Trophoblast cell (in vitro differentiated cells and primary cell): ENCODE measurements around the gene CYSTM1.

ENCODE experiments used
- DNase-seq, 2 donors: peaks; one replicate each; pipeline ENCODE4 v3.0.0-alpha.2; 2016
- H2AFZ ChIP-seq: 2 replicates; pipeline ENCODE4 v1.6.1; 2013; ENCODE audit warnings: low read length, moderate library complexity, mild to moderate bottlenecking; ENCODE audit not compliant: insufficient read depth, poor library complexity
- H2AK5ac ChIP-seq: 2 replicates; pipeline ENCODE4 v1.6.1; 2013; ENCODE audit warnings: mild to moderate bottlenecking, low read length
- H2BK120ac ChIP-seq: 2 replicates; pipeline ENCODE4 v1.6.1; 2013; ENCODE audit warnings: low read length, mild to moderate bottlenecking, moderate library complexity; ENCODE audit not compliant: insufficient read depth, poor library complexity
- H2BK12ac ChIP-seq: 2 replicates; pipeline ENCODE4 v1.6.1; 2013; ENCODE audit warnings: mild to moderate bottlenecking, low read length, moderate library complexity
- H2BK5ac ChIP-seq: 2 replicates; pipeline ENCODE4 v1.6.1; 2013; ENCODE audit warnings: low read length, low read depth, moderate library complexity, mild to moderate bottlenecking; ENCODE audit not compliant: poor library complexity
- H3K14ac ChIP-seq: 2 replicates; pipeline ENCODE4 v1.6.1; 2013; ENCODE audit warnings: mild to moderate bottlenecking, low read length
- H3K18ac ChIP-seq: 2 replicates; pipeline ENCODE4 v1.6.1; 2013; ENCODE audit warnings: mild to moderate bottlenecking, low read length
- H3K23ac ChIP-seq: 2 replicates; pipeline ENCODE4 v1.6.1; 2013; ENCODE audit warnings: low read length
- H3K27ac ChIP-seq: 2 replicates; pipeline ENCODE4 v1.5.1; 2013; ENCODE audit warnings: low read depth, mild to moderate bottlenecking, inconsistent platforms, low read length, moderate library complexity
- H3K27me3 ChIP-seq: 2 replicates; pipeline ENCODE4 v1.6.1; 2013; ENCODE audit warnings: inconsistent platforms, mild to moderate bottlenecking, low read length, moderate library complexity; ENCODE audit not compliant: insufficient read depth
- H3K36me3 ChIP-seq, 2 experiments: 1 replicate in 1 of 2; 2 replicates in 1 of 2; pipeline ENCODE4 v1.6.1; 2013; ENCODE audit warnings: low read length in 2 of 2, mild to moderate bottlenecking in 2 of 2, moderate library complexity in 1 of 2; ENCODE audit not compliant: insufficient read depth in 2 of 2, control insufficient read depth in 1 of 2
- H3K4ac ChIP-seq: 2 replicates; pipeline ENCODE4 v1.6.1; 2013; ENCODE audit warnings: low read depth, mild to moderate bottlenecking, low read length, moderate library complexity
- H3K4me1 ChIP-seq, 2 experiments: 1 replicate in 1 of 2; 2 replicates in 1 of 2; pipeline ENCODE4 v1.6.1; 2013; ENCODE audit warnings: low read length in 2 of 2, mild to moderate bottlenecking in 2 of 2, moderate library complexity in 1 of 2; ENCODE audit not compliant: insufficient read depth in 2 of 2, control insufficient read depth in 1 of 2
- H3K4me2 ChIP-seq: 2 replicates; pipeline ENCODE4 v1.6.1; 2013; ENCODE audit warnings: inconsistent platforms, mild to moderate bottlenecking, low read length, moderate library complexity
- H3K4me3 ChIP-seq: 2 replicates; pipeline ENCODE4 v1.5.1; 2013; ENCODE audit warnings: mild to moderate bottlenecking, low read depth, low read length, inconsistent platforms
- H3K79me1 ChIP-seq: one replicate; pipeline ENCODE4 v1.6.1; 2013; ENCODE audit warnings: low read length
- H3K79me2 ChIP-seq: 2 replicates; pipeline ENCODE4 v1.6.1; 2013; ENCODE audit warnings: low read length, mild to moderate bottlenecking; ENCODE audit not compliant: control insufficient read depth, insufficient read depth, poor library complexity
- H3K9ac ChIP-seq: 2 replicates; pipeline ENCODE4 v1.6.1; 2013; ENCODE audit warnings: mild to moderate bottlenecking, low read length
- H3K9me3 ChIP-seq: 2 replicates; pipeline ENCODE4 v1.6.1; 2013; ENCODE audit warnings: low read depth, mild to moderate bottlenecking, control low read depth, inconsistent platforms, low read length; ENCODE audit not compliant: insufficient read depth
- H4K12ac ChIP-seq: 2 replicates; pipeline ENCODE4 v1.6.1; 2013; ENCODE audit warnings: low read depth, mild to moderate bottlenecking, low read length, moderate library complexity
- H4K8ac ChIP-seq: 2 replicates; pipeline ENCODE4 v1.6.1; 2013; ENCODE audit warnings: low read depth, mild to moderate bottlenecking, low read length, moderate library complexity
- H4K91ac ChIP-seq: one replicate; pipeline ENCODE4 v1.6.1; 2013; ENCODE audit warnings: low read depth, mild to moderate bottlenecking, low read length, moderate library complexity
- WGBS: extraction: QIAGEN DNeasy Blood & Tissue Kit; methylation state at CpG from one replicate; pipeline ENCODE4 v1.1.7; 2013; ENCODE audit warnings: missing lambda C conversion rate; ENCODE audit not compliant: insufficient read length, insufficient coverage; ENCODE audit errors: extremely low coverage; 5-methylcytosine and 5-hydroxymethylcytosine counted together

Gene CYSTM1

GRCh38 chr5:140225396-140225795 lies 50.4 kb downstream of the CYSTM1 start:
- DNase-seq = no peak
- no peak overlapping the region for H4K12ac ChIP-seq
- H3K4me2 ChIP-seq = no peak overlapping the region
- no peaks in the 10 kb centered on the region for H3K9me3 ChIP-seq
- H2AK5ac ChIP-seq = no peak overlapping the region
- no peak overlapping the region for H3K14ac ChIP-seq
- no peak overlapping the region for H4K91ac ChIP-seq
- H3K27ac ChIP-seq = no peak overlapping the region
- no peak overlapping the region for H3K4me3 ChIP-seq
- H3K79me2 ChIP-seq = no peaks in the 10 kb centered on the region
- no peak overlapping the region for H2AFZ ChIP-seq
- no peak overlapping the region for H3K23ac ChIP-seq
- no peak overlapping the region for H4K8ac ChIP-seq
- H3K27me3 ChIP-seq = no peaks in the 10 kb centered on the region
- H3K79me1 ChIP-seq = no peaks in the 10 kb centered on the region
- no peaks in the 10 kb centered on the region for H3K36me3 ChIP-seq
- no peak overlapping the region for H3K18ac ChIP-seq
- H3K4ac ChIP-seq = no peak overlapping the region
- no CpG with 5 or more reads among the region's 3 CpGs for WGBS
- H2BK12ac ChIP-seq = no peak overlapping the region
- no peak overlapping the region for H2BK5ac ChIP-seq
- H3K4me1 ChIP-seq = no peaks in the 10 kb centered on the region
- H3K9ac ChIP-seq = no peak overlapping the region
- no peak overlapping the region for H2BK120ac ChIP-seq

- H2AFZ ChIP-seq = no peak overlapping the region
- H2BK120ac ChIP-seq = no peak overlapping the region
- no peaks in the 10 kb centered on the region for H3K9me3 ChIP-seq
- WGBS = no CpG with 5 or more reads among the region's 2 CpGs
- H4K12ac ChIP-seq = no peak overlapping the region
- H3K4me1 ChIP-seq = no peaks in the 10 kb centered on the region
- DNase-seq = no peak
- H3K79me2 ChIP-seq = no peaks in the 10 kb centered on the region
- no peaks in the 10 kb centered on the region for H3K27me3 ChIP-seq
- H3K4ac ChIP-seq = no peak overlapping the region
- no peak overlapping the region for H3K27ac ChIP-seq
- H3K23ac ChIP-seq = no peak overlapping the region
- no peaks in the 10 kb centered on the region for H3K79me1 ChIP-seq
- no peak overlapping the region for H3K14ac ChIP-seq
- H4K8ac ChIP-seq = no peak overlapping the region
- no peak overlapping the region for H3K4me3 ChIP-seq
- no peak overlapping the region for H3K4me2 ChIP-seq
- H4K91ac ChIP-seq = no peak overlapping the region
- no peak overlapping the region for H3K18ac ChIP-seq
- no peak overlapping the region for H2AK5ac ChIP-seq
- no peak overlapping the region for H3K9ac ChIP-seq
- no peak overlapping the region for H2BK5ac ChIP-seq
- H3K36me3 ChIP-seq = no peaks in the 10 kb centered on the region
- H2BK12ac ChIP-seq = no peak overlapping the region
Measured at GRCh38 chr5:140227046-140227445, 52.1 kb downstream of the CYSTM1 start.

GRCh38 chr5:140228364-140228837 lies 53.4 kb downstream of the CYSTM1 start:
- H4K8ac ChIP-seq = no peak overlapping the region
- H3K36me3 ChIP-seq = no peaks in the 10 kb centered on the region
- DNase-seq = no peak
- no peaks in the 10 kb centered on the region for H3K79me1 ChIP-seq
- no peak overlapping the region for H2BK12ac ChIP-seq
- no peaks in the 10 kb centered on the region for H3K27me3 ChIP-seq
- no peak overlapping the region for H3K18ac ChIP-seq
- H3K4me3 ChIP-seq = no peak overlapping the region
- no peak overlapping the region for H3K9ac ChIP-seq
- no peak overlapping the region for H4K12ac ChIP-seq
- no peak overlapping the region for H2BK5ac ChIP-seq
- H3K79me2 ChIP-seq = no peaks in the 10 kb centered on the region
- H3K4ac ChIP-seq = no peak overlapping the region
- no peak overlapping the region for H2AFZ ChIP-seq
- H3K23ac ChIP-seq = no peak overlapping the region
- H2BK120ac ChIP-seq = no peak overlapping the region
- no peak overlapping the region for H3K14ac ChIP-seq
- WGBS = no CpG with 5 or more reads among the region's 7 CpGs
- H4K91ac ChIP-seq = no peak overlapping the region
- no peaks in the 10 kb centered on the region for H3K4me1 ChIP-seq
- H2AK5ac ChIP-seq = no peak overlapping the region
- H3K9me3 ChIP-seq = no peaks in the 10 kb centered on the region
- H3K4me2 ChIP-seq = no peak overlapping the region
- H3K27ac ChIP-seq = no peak overlapping the region

GRCh38 chr5:140230373-140230772 lies 55.4 kb downstream of the CYSTM1 start:
- no peak overlapping the region for H3K14ac ChIP-seq
- no peaks in the 10 kb centered on the region for H3K79me2 ChIP-seq
- no peak overlapping the region for H3K4me3 ChIP-seq
- no peaks in the 10 kb centered on the region for H3K79me1 ChIP-seq
- no peak overlapping the region for H3K27ac ChIP-seq
- no peak overlapping the region for H2BK5ac ChIP-seq
- H3K9me3 ChIP-seq = no peaks in the 10 kb centered on the region
- no peak overlapping the region for H3K23ac ChIP-seq
- no peak overlapping the region for H3K4ac ChIP-seq
- no peak overlapping the region for H2AK5ac ChIP-seq
- H2BK12ac ChIP-seq = no peak overlapping the region
- H2BK120ac ChIP-seq = no peak overlapping the region
- H3K18ac ChIP-seq = no peak overlapping the region
- no peak overlapping the region for H2AFZ ChIP-seq
- no peak overlapping the region for H3K4me2 ChIP-seq
- H3K9ac ChIP-seq = no peak overlapping the region
- no peaks in the 10 kb centered on the region for H3K4me1 ChIP-seq
- no peak overlapping the region for H4K8ac ChIP-seq
- no peak for DNase-seq
- no CpG with 5 or more reads among the region's 1 CpG for WGBS
- H3K27me3 ChIP-seq = no peaks in the 10 kb centered on the region
- no peak overlapping the region for H4K91ac ChIP-seq
- no peaks in the 10 kb centered on the region for H3K36me3 ChIP-seq
- no peak overlapping the region for H4K12ac ChIP-seq
